Adrenal gland (tissue), 12 donors: Measurements from ENCODE around the gene NEDD8. TPM values are rescaled to one million over a fixed set of nuclear protein-coding genes. Genes with fewer than 3 reads are reported as not detected.
"Not testable (repeated sequence)": the region's sequence is repeated elsewhere in the genome, so short reads cannot be mapped to it uniquely, and the experiment has no call there.

Experiments used
- DNase-seq, 7 donors: peaks; one replicate each; pipeline ENCODE4 v3.0.0-alpha.2; 2019 to 2020
- H3K27ac ChIP-seq, 5 donors: fragments of 200-600 bp; sonication (generic) in 4 of 5; 1 replicate in 3 of 5; 2 replicates in 2 of 5; pipeline versions ENCODE4 v1.5.1 to v1.8.0; 2016 to 2020; ENCODE audit warnings: mild to moderate bottlenecking in 1 of 5
- H3K27me3 ChIP-seq: fragments of 200-600 bp; 2 replicates; pipeline ENCODE4 v1.8.0; 2021
- H3K36me3 ChIP-seq, 2 donors: fragments of 200-600 bp; replicated peaks in 1 of 2; 1 replicate in 1 of 2; 2 replicates in 1 of 2; pipeline versions ENCODE4 v1.5.1 to v1.8.0; 2018 to 2022
- H3K4me1 ChIP-seq, 2 donors: fragments of 200-600 bp; replicated peaks in 1 of 2; 1 replicate in 1 of 2; 2 replicates in 1 of 2; pipeline versions ENCODE4 v1.5.1 to v1.8.0; 2018 to 2021
- H3K4me3 ChIP-seq, 4 donors: fragments of 200-600 bp; sonication (generic) in 3 of 4; one replicate each; pipeline ENCODE4 v1.5.1; 2016 to 2018
- H3K9me3 ChIP-seq, 3 donors: fragments of 200-600 bp; sonication (generic) in 1 of 3; replicated peaks in 1 of 3; 1 replicate in 2 of 3; 2 replicates in 1 of 3; pipeline versions ENCODE4 v1.5.1 to v1.8.0; 2016 to 2021
- CTCF ChIP-seq, 6 experiments: fragments of 450-650 bp in 4 of 6; fragments of 200-600 bp in 2 of 6; sonication (generic) in 1 of 6; IDR thresholded peaks; 1 replicate in 5 of 6; 2 replicates in 1 of 6; pipeline versions ENCODE4 v1.5.1 to v1.8.0; 2016 to 2021; ENCODE audit warnings: antibody characterized with exemption in 6 of 6, mild to moderate bottlenecking in 2 of 6, moderate library complexity in 1 of 6
- POLR2A ChIP-seq, 2 donors: fragments of 450-650 bp; IDR thresholded peaks; one replicate each; pipeline ENCODE4 v1.6.1; 2017; ENCODE audit warnings: antibody characterized with exemption in 2 of 2, mild to moderate bottlenecking in 2 of 2, moderate library complexity in 1 of 2
- WGBS, 4 donors: extraction: QIAGEN DNeasy Blood & Tissue Kit in 2 of 4; methylation state at CpG; one replicate each; pipeline versions ENCODE4 v1.1.5 to v1.1.7; 2013 to 2017; 5-methylcytosine and 5-hydroxymethylcytosine counted together
- intact Hi-C, 2 donors: fragments of 100-400 bp; cut with DNase I; formaldehyde crosslinking; loops; one replicate each; pipeline versions ENCODE4 v1.14.1 to v1.15.0; 2022 to 2023
- polyA plus RNA-seq, 3 donors: library from polyadenylated mRNA; stranded (reverse); fragments of 200-250 nt in 2 of 3; fragments of 350-450 nt in 1 of 3; fragmentation: Illumina TruSeq in 1 of 3; extraction: RNeasy Lipid Tissue Mini Kit (QIAGEN cat#74804) in 1 of 3; gene quantifications; one replicate each; pipeline ENCODE4 v1.2.3, GENCODE V29; 2013 to 2014
- total RNA-seq, 9 donors: library from RNA; depleted of rRNA in 4 of 9; stranded (reverse); fragments of >200 nt in 4 of 9; fragments of 120-200 nt in 1 of 9; fragmentation: NEBNext Ultra II Directional in 1 of 9; extraction: Animal tissue kit (Norgen Biotek cat#: 25700) in 1 of 9; gene quantifications; one replicate each; pipeline versions ENCODE4 v1.1.0 to v1.2.4, GENCODE V29; 2013 to 2023
- donor health status: healthy with polysubstance abuse.
- donor health status: Bipolar disorder and iron deficiency.
- donor health status: DM: yes; HTN: yes; CAD: no.
- donor health status: DM: no; HTN: no; CAD: no.
- donor health status: DM: no; HTN: no; CAD: no.
- donor health status: DM: yes; HTN: yes; CAD: no.

The NEDD8 gene
- total and polyA plus RNA-seq, 12 donors = 136 to 454 (median 216) TPM

GRCh38 chr14:24226473-24226872, 5.7 kb downstream of the NEDD8 start:
- intact Hi-C loops = no loop called here
- Histone ChIP-seq H3K27me3 (no peaks in the 10 kb centered on the region), H3K9me3 (no peaks in the 10 kb centered on the region), H3K36me3 (peaks cover 0 to 13% of the 10 kb centered on the region in 2 donors), H3K27ac (no peak overlapping the region), H3K4me1 (peaks cover 8 to 14% of the 10 kb centered on the region in 2 donors), H3K4me3 (no peak overlapping the region)
- 81 to 92% (median 85%) methylated on average over 1 of the region's 1 CpG for WGBS, 4 donors
- no peak for TF ChIP-seq CTCF (IDR thresholded peaks at IDR 0.05)
- TF ChIP-seq POLR2A (IDR thresholded peaks at IDR 0.05) = no peak
- no peak for DNase-seq

GRCh38 chr14:24224618-24225071, 7.5 kb downstream of the NEDD8 start:
- intact Hi-C loops = no loop called here
- no peaks in the 10 kb centered on the region for H3K9me3 ChIP-seq
- peak in 1 of 7 donors; percentile 12 for DNase-seq
- no peak overlapping the region for H3K27ac ChIP-seq
- peaks cover 0 to 5% of the 10 kb centered on the region in 2 donors for H3K4me1 ChIP-seq
- WGBS, 4 donors = 86 to 89% (median 88%) methylated on average over 7 of the region's 7 CpGs
- TF ChIP-seq CTCF (IDR thresholded peaks at IDR 0.05) (no peak), POLR2A (IDR thresholded peaks at IDR 0.05) (no peak)
- H3K27me3 ChIP-seq = no peaks in the 10 kb centered on the region
- no peak overlapping the region for H3K4me3 ChIP-seq
- H3K36me3 ChIP-seq = peaks cover 0 to 13% of the 10 kb centered on the region in 2 donors

GRCh38 chr14:24222987-24223386, 9.2 kb downstream of the NEDD8 start:
- WGBS, 4 donors = 96 to 99% (median 97%) methylated on average over 4 of the region's 4 CpGs
- peak in 2 of 7 donors; percentile 3 to 30 for DNase-seq
- intact Hi-C loops, H3K4me3 ChIP-seq, H3K9me3 ChIP-seq, H3K27me3 ChIP-seq, H3K27ac ChIP-seq, H3K4me1 ChIP-seq: not testable (repeated sequence)
- H3K36me3 ChIP-seq = peaks cover 0 to 10% of the 10 kb centered on the region in 2 donors

GRCh38 chr14:24219521-24219920, 12.6 kb downstream of the NEDD8 start:
- intact Hi-C loops = no loop called here
- TF ChIP-seq POLR2A (IDR thresholded peaks at IDR 0.05) (no peak), CTCF (IDR thresholded peaks at IDR 0.05) (no peak)
- Histone ChIP-seq H3K27me3 (no peaks in the 10 kb centered on the region), H3K36me3 (peaks cover 0 to 7% of the 10 kb centered on the region in 2 donors), H3K9me3 (no peaks in the 10 kb centered on the region), H3K4me3 (no peak overlapping the region), H3K27ac (no peak overlapping the region), H3K4me1 (peaks cover 4 to 10% of the 10 kb centered on the region in 2 donors)
- WGBS, 4 donors = 53 to 61% (median 59%) methylated on average over 3 of the region's 3 CpGs
- peak in 1 of 7 donors; percentile 6 for DNase-seq

GRCh38 chr14:24219080-24219479, 13.1 kb downstream of the NEDD8 start:
- WGBS, 4 donors = 87 to 92% (median 91%) methylated on average over 3 to 4 of the region's 4 CpGs
- no peaks in the 10 kb centered on the region for H3K27me3 ChIP-seq
- TF ChIP-seq CTCF (IDR thresholded peaks at IDR 0.05) = no peak
- TF ChIP-seq POLR2A (IDR thresholded peaks at IDR 0.05) = no peak
- peak in 1 of 7 donors; percentile 12 for DNase-seq
- peaks cover 4 to 12% of the 10 kb centered on the region in 2 donors for H3K4me1 ChIP-seq
- no peak overlapping the region for H3K27ac ChIP-seq
- intact Hi-C loops = no loop called here
- peaks cover 0 to 7% of the 10 kb centered on the region in 2 donors for H3K36me3 ChIP-seq
- H3K4me3 ChIP-seq = no peak overlapping the region
- no peaks in the 10 kb centered on the region for H3K9me3 ChIP-seq

GRCh38 chr14:24216876-24217275, 15.3 kb downstream of the NEDD8 start:
- H3K27ac ChIP-seq, H3K9me3 ChIP-seq: not testable (repeated sequence)
- H3K4me1 ChIP-seq = peaks cover 12 to 24% of the 10 kb centered on the region in 2 donors

More at GRCh38 chr14:24216876-24217275, 15.3 kb downstream of the NEDD8 start:
- 75 to 96% (median 78%) methylated on average over 1 of the region's 1 CpG for WGBS, 4 donors
- H3K36me3 ChIP-seq, H3K27me3 ChIP-seq, intact Hi-C loops, H3K4me3 ChIP-seq: not testable (repeated sequence)
- peak in 1 of 7 donors; percentile 12 for DNase-seq
